ENCODE measurements around the gene CDKN2B-AS1.
"Not testable (repeated sequence)": the region's sequence is repeated elsewhere in the genome, so short reads cannot be mapped to it uniquely, and the experiment has no call there.

The CDKN2B-AS1 gene

DNA sequence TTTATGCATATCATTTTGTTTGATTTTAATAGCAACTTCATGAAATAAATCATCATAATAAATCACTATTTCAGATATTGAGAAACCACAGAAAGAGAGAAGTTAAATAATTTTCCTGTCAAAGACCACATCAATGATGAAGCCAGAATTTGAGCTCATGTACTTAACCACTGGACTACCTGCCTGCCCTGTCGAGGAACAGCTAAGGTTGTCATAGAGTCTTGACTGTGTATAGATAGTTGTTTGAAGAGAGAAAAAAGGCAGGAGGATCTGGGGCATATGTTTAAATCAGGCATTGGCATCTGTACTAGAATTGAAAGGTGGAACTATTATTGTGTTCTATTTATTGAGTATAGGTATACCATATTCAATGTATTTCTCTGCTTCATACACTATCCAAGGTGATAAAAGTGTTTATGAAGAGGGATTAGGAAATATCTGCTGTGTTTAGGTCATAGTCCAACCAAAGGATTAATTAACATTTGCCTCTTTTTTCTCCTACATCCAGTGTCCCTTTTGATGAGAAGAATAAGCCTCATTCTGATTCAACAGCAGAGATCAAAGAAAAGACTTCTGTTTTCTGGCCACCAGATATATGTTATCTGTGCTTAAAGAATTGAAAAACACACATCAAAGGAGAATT lies 51.8 kb downstream of the CDKN2B-AS1 start:
- no peaks in the 10 kb centered on the region for H3K36me3 ChIP-seq (ENCODE audit: insufficient read depth, low read length)
- H3K4me1 ChIP-seq (ENCODE audit: insufficient read depth, low read length): no peaks in the 10 kb centered on the region
- H3K9me3 ChIP-seq (ENCODE audit: low read length): no peaks in the 10 kb centered on the region

GRCh38 chr9:22047596-22047995 lies 53.0 kb downstream of the CDKN2B-AS1 start:
- no peak overlapping the region for H2AFZ ChIP-seq (ENCODE audit: low read depth, low read length)
- no peaks in the 10 kb centered on the region for H3K27me3 ChIP-seq (ENCODE audit: insufficient read depth, low read length)
- no peak overlapping the region for H3K4me3 ChIP-seq (ENCODE audit: low read length)
- H3K36me3 ChIP-seq (ENCODE audit: insufficient read depth, low read length): no peaks in the 10 kb centered on the region
- no peaks in the 10 kb centered on the region for H3K9me3 ChIP-seq (ENCODE audit: low read length)
- peaks cover 4% of the 10 kb centered on the region for H3K4me1 ChIP-seq (ENCODE audit: insufficient read depth, low read length)

More for the DNA sequence above, 51.8 kb downstream of the CDKN2B-AS1 start:
- Histone ChIP-seq H3K27me3 (ENCODE audit: insufficient read depth, low read length) (no peaks in the 10 kb centered on the region), H2AFZ (ENCODE audit: low read depth, low read length) (no peak overlapping the region), H3K4me3 (ENCODE audit: low read length) (no peak overlapping the region)

DNA sequence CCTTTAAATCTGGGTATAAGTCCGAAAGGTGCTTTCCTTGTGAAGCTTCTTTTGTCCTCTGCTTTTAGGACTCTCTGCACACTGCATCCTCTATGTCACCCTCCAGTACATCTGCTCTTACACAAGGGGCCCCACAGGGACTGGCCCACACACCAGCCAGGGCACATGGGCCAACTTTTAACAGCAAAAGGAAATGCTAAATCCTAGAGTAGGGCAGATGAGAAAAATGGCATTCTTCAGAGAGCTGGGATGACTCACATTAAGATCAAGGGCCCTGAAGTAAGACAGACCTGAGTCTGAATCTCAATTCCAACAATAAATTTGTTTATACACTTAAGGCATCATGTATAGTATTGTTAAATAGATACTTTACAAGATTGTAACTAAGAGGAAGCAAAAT lies 54.8 kb downstream of the CDKN2B-AS1 start:
- Histone ChIP-seq H3K27me3 (ENCODE audit: insufficient read depth, low read length) (no peaks in the 10 kb centered on the region), H3K4me1 (ENCODE audit: insufficient read depth, low read length) (peaks cover 6% of the 10 kb centered on the region), H3K9me3 (ENCODE audit: low read length) (no peaks in the 10 kb centered on the region)

DNA sequence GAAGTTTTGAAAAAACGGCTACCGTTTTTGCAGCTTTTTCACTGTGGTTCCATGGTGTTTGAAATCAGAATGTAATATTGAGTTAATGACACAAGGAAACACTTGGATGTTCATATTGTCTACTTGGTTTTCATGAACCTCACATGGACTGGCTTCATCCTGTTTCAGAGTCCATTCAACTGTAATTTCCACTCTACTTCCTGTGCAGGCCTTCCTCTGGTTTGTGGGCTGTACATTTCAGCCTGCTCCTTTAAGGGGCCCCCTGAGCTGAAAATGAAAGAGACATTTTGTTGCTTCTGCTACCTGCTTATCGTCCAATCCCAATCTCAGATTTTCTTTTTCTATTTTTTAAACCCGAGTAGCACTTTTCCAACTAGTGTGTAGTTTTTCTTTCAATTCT lies 56.3 kb downstream of the CDKN2B-AS1 start:
- Histone ChIP-seq H2AFZ (ENCODE audit: low read depth, low read length) (peak overlapping the region; percentile 46), H3K4me1 (ENCODE audit: insufficient read depth, low read length) (peaks cover 6% of the 10 kb centered on the region), H3K27me3 (ENCODE audit: insufficient read depth, low read length) (no peaks in the 10 kb centered on the region), H3K9me3 (ENCODE audit: low read length) (no peaks in the 10 kb centered on the region), H3K36me3 (ENCODE audit: insufficient read depth, low read length) (no peaks in the 10 kb centered on the region), H3K4me3 (ENCODE audit: low read length) (no peak overlapping the region)

More for the DNA sequence above, 54.8 kb downstream of the CDKN2B-AS1 start:
- Histone ChIP-seq H3K36me3 (ENCODE audit: insufficient read depth, low read length) (no peaks in the 10 kb centered on the region), H2AFZ (ENCODE audit: low read depth, low read length) (no peak overlapping the region), H3K4me3 (ENCODE audit: low read length) (no peak overlapping the region)

GRCh38 chr9:22052376-22052945 lies 57.9 kb downstream of the CDKN2B-AS1 start:
- no peak overlapping the region for H3K4me3 ChIP-seq (ENCODE audit: low read length)
- peaks cover 6% of the 10 kb centered on the region for H3K4me1 ChIP-seq (ENCODE audit: insufficient read depth, low read length)
- H2AFZ ChIP-seq (ENCODE audit: low read depth, low read length): no peak overlapping the region
- no peaks in the 10 kb centered on the region for H3K9me3 ChIP-seq (ENCODE audit: low read length)
- no peaks in the 10 kb centered on the region for H3K27me3 ChIP-seq (ENCODE audit: insufficient read depth, low read length)
- H3K36me3 ChIP-seq (ENCODE audit: insufficient read depth, low read length): no peaks in the 10 kb centered on the region

- Histone ChIP-seq H3K27me3 (ENCODE audit: insufficient read depth, low read length) (no peaks in the 10 kb centered on the region), H2AFZ (ENCODE audit: low read depth, low read length) (no peak overlapping the region)
Measured at GRCh38 chr9:22053178-22053577, 58.6 kb downstream of the CDKN2B-AS1 start.

GRCh38 chr9:22054076-22054475 lies 59.5 kb downstream of the CDKN2B-AS1 start:
- Histone ChIP-seq H3K9me3 (ENCODE audit: low read length) (no peaks in the 10 kb centered on the region), H3K27me3 (ENCODE audit: insufficient read depth, low read length) (no peaks in the 10 kb centered on the region), H3K36me3 (ENCODE audit: insufficient read depth, low read length) (no peaks in the 10 kb centered on the region), H3K4me1 (ENCODE audit: insufficient read depth, low read length) (peaks cover 6% of the 10 kb centered on the region), H3K4me3 (ENCODE audit: low read length) (no peak overlapping the region), H2AFZ (ENCODE audit: low read depth, low read length) (no peak overlapping the region)

More at GRCh38 chr9:22053178-22053577, 58.6 kb downstream of the CDKN2B-AS1 start:
- Histone ChIP-seq H3K9me3 (ENCODE audit: low read length) (no peaks in the 10 kb centered on the region), H3K36me3 (ENCODE audit: insufficient read depth, low read length) (no peaks in the 10 kb centered on the region), H3K4me1 (ENCODE audit: insufficient read depth, low read length) (peaks cover 6% of the 10 kb centered on the region), H3K4me3 (ENCODE audit: low read length) (no peak overlapping the region)

DNA sequence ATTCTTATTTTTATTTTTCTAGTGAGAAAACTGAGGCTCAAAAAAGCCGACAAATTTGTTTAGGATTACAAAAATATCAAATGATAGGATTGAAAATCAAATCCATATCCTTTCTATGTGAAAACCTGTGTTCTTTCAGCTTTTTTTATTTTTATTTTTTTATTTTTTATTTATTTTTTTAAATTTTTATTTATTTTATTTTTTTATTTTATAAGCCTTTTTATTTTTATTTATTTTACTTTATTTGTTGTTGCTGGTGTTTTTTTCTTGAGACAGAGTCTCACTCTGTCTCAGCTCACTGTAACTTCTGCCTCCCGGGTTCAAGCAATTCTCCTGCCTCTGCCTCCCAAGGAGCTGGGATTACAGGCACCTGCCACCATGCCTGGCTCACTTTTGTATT lies 59.9 kb downstream of the CDKN2B-AS1 start:
- Histone ChIP-seq H3K9me3 (ENCODE audit: low read length) (no peaks in the 10 kb centered on the region), H3K4me1 (ENCODE audit: insufficient read depth, low read length) (peaks cover 6% of the 10 kb centered on the region), H3K36me3 (ENCODE audit: insufficient read depth, low read length) (no peaks in the 10 kb centered on the region), H2AFZ (ENCODE audit: low read depth, low read length) (no peak overlapping the region), H3K4me3 (ENCODE audit: low read length) (no peak overlapping the region), H3K27me3 (ENCODE audit: insufficient read depth, low read length) (no peaks in the 10 kb centered on the region)

GRCh38 chr9:22055090-22055489 lies 60.5 kb downstream of the CDKN2B-AS1 start:
- Histone ChIP-seq H3K4me3 (ENCODE audit: low read length) (no peak overlapping the region), H2AFZ (ENCODE audit: low read depth, low read length) (no peak overlapping the region), H3K9me3 (ENCODE audit: low read length) (no peaks in the 10 kb centered on the region), H3K27me3 (ENCODE audit: insufficient read depth, low read length) (no peaks in the 10 kb centered on the region), H3K36me3 (ENCODE audit: insufficient read depth, low read length) (no peaks in the 10 kb centered on the region), H3K4me1 (ENCODE audit: insufficient read depth, low read length) (peaks cover 6% of the 10 kb centered on the region)

GRCh38 chr9:22056402-22056801 lies 61.8 kb downstream of the CDKN2B-AS1 start:
- H3K9me3 ChIP-seq (ENCODE audit: low read length): no peaks in the 10 kb centered on the region
- no peaks in the 10 kb centered on the region for H3K36me3 ChIP-seq (ENCODE audit: insufficient read depth, low read length)
- H3K27me3 ChIP-seq (ENCODE audit: insufficient read depth, low read length): no peaks in the 10 kb centered on the region
- H3K4me3 ChIP-seq (ENCODE audit: low read length): no peak overlapping the region
- no peak overlapping the region for H2AFZ ChIP-seq (ENCODE audit: low read depth, low read length)
- peaks cover 6% of the 10 kb centered on the region for H3K4me1 ChIP-seq (ENCODE audit: insufficient read depth, low read length)

DNA sequence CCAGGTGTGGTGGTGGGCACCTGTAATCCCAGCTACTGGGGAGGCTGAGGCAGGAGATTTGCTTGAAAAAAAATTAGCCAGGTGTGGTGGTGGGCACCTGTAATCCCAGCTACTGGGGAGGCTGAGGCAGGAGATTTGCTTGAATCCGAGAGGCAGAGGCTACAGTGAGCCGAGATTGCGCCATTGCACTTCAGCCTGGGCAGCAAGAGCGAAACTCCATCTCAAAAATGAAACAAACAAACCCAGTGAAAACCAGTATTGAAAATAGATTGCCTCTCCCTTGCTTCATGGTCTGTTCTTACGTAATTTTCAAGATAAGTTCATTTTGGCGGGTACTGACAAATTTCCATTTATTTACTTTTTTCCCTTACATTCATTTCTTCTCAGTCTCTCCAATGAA lies 63.4 kb downstream of the CDKN2B-AS1 start:
- not testable (repeated sequence) for H3K4me1 ChIP-seq (ENCODE audit: insufficient read depth, low read length); H3K36me3 ChIP-seq (ENCODE audit: insufficient read depth, low read length); H3K9me3 ChIP-seq (ENCODE audit: low read length); H3K27me3 ChIP-seq (ENCODE audit: insufficient read depth, low read length); H2AFZ ChIP-seq (ENCODE audit: low read depth, low read length); H3K4me3 ChIP-seq (ENCODE audit: low read length)

- no peaks in the 10 kb centered on the region for H3K9me3 ChIP-seq (ENCODE audit: low read length)
- no peaks in the 10 kb centered on the region for H3K36me3 ChIP-seq (ENCODE audit: insufficient read depth, low read length)
- no peak overlapping the region for H2AFZ ChIP-seq (ENCODE audit: low read depth, low read length)
- H3K27me3 ChIP-seq (ENCODE audit: insufficient read depth, low read length): no peaks in the 10 kb centered on the region
- no peak overlapping the region for H3K4me3 ChIP-seq (ENCODE audit: low read length)
- no peaks in the 10 kb centered on the region for H3K4me1 ChIP-seq (ENCODE audit: insufficient read depth, low read length)
Measured at GRCh38 chr9:22060831-22061383, 66.3 kb downstream of the CDKN2B-AS1 start.

- H2AFZ ChIP-seq (ENCODE audit: low read depth, low read length): no peak overlapping the region
- H3K4me3 ChIP-seq (ENCODE audit: low read length): no peak overlapping the region
- H3K4me1 ChIP-seq (ENCODE audit: insufficient read depth, low read length): no peaks in the 10 kb centered on the region
- H3K27me3 ChIP-seq (ENCODE audit: insufficient read depth, low read length): no peaks in the 10 kb centered on the region
- H3K36me3 ChIP-seq (ENCODE audit: insufficient read depth, low read length): no peaks in the 10 kb centered on the region
- H3K9me3 ChIP-seq (ENCODE audit: low read length): no peaks in the 10 kb centered on the region
Measured at GRCh38 chr9:22064957-22065356, 70.4 kb downstream of the CDKN2B-AS1 start.
